ENCODE results near the gene PDZD2.
"Not testable (repeated sequence)": the region's sequence is repeated elsewhere in the genome, so short reads cannot be mapped to it uniquely, and the experiment has no call there.

PDZD2 gene

DNA sequence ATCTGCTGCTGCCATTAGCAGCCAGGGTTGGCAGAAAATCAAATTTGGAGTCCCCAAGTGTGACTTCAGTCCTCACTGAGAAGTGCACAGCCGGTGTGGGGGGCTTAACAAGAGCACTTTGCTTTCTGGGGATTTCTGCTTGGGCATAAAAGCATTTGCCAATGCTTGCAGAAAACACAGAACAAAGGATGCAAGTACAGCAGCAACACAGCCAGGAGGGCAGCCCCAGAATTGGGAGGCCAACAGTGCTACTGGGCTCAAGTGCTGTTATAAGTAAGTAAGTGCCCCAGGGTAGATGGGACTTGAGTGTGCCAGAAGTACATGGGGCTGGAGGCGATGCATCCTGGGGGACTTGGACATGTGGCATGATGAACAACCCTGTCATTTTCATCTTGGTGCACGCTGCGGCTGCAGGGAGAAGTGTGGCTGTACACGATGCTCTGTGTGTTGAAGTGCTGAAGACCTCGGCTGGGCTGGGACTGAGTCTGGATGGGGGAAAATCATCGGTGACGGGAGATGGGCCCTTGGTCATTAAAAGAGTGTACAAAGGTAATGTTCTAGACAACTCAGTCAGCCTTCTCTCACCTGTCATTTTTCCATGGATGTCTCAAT is 461.9 kb downstream of the PDZD2 start:
- no peak for DNase-seq (ENCODE audit: low read depth in 2 of 2)

- DNase-seq (ENCODE audit: low read depth in 2 of 2) = no peak
These were observed 463.5 kb downstream of the PDZD2 start for GRCh38 chr5:32102254-32102986.

GRCh38 chr5:32103521-32103920 is 464.6 kb downstream of the PDZD2 start:
- DNase-seq (ENCODE audit: low read depth in 2 of 2) = no peak

GRCh38 chr5:32107291-32107690 is 468.4 kb downstream of the PDZD2 start:
- no peak for DNase-seq (ENCODE audit: low read depth in 2 of 2)

- no peak for DNase-seq (ENCODE audit: low read depth in 2 of 2)
These were observed 469.2 kb downstream of the PDZD2 start for GRCh38 chr5:32108167-32108566.

DNA sequence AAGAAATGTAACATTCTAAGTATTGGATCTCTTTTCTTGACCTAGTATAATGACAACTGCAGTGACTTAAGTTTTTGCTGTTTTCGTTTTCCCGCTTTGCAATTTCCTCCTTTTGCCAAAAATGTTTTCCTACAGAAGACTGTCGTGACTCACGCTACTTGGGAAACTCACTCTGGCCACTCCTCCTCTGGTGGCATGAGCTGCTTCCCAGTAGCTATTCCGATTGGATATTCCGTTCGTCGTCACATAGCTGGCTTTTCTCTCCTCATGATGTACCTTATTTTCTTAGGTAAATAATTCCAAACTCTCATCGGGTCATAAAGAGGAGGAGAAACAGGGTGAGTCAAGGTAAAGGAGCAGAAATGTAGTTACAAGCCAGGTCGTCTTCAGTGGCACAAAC is 470.3 kb downstream of the PDZD2 start:
- DNase-seq (ENCODE audit: low read depth in 2 of 2) = no peak

- DNase-seq (ENCODE audit: low read depth in 2 of 2) = no peak
These were observed 471.3 kb downstream of the PDZD2 start for GRCh38 chr5:32110111-32110696.

- no peak for DNase-seq (ENCODE audit: low read depth in 2 of 2)
These were observed 477.1 kb downstream of the PDZD2 start for GRCh38 chr5:32115985-32116384.

- no peak for DNase-seq (ENCODE audit: low read depth in 2 of 2)
These were observed 477.8 kb downstream of the PDZD2 start for GRCh38 chr5:32116574-32117313.

DNA sequence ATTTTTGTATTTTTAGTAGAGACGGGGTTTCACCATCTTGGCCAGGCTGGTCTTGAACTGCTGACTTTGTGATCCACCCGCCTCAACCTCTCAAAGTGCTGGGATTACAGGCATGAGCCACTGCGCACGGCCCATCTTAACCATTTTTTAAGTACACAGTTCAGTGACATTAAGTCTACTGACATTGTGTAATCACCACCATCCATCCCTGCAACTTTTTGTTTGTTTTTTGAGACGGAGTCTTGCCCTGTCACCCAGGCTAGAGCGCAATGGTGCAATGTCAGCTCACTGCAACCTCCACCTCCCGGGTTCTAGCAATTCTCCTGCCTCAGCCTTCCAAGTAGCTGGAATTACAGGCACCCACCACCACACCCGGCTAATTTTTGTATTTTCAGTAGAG is 480.0 kb downstream of the PDZD2 start:
- DNase-seq (ENCODE audit: low read depth in 2 of 2) = not testable (repeated sequence)

- DNase-seq (ENCODE audit: low read depth in 2 of 2) = no peak
These were observed 484.3 kb downstream of the PDZD2 start for GRCh38 chr5:32123058-32123805.

- DNase-seq (ENCODE audit: low read depth in 2 of 2) = no peak
These were observed 485.2 kb downstream of the PDZD2 start for GRCh38 chr5:32123889-32124676.

GRCh38 chr5:32126691-32127090 is 487.8 kb downstream of the PDZD2 start:
- DNase-seq (ENCODE audit: low read depth in 2 of 2) = no peak

- DNase-seq (ENCODE audit: low read depth in 2 of 2) = no peak
These were observed 488.8 kb downstream of the PDZD2 start for GRCh38 chr5:32127711-32128110.

DNA sequence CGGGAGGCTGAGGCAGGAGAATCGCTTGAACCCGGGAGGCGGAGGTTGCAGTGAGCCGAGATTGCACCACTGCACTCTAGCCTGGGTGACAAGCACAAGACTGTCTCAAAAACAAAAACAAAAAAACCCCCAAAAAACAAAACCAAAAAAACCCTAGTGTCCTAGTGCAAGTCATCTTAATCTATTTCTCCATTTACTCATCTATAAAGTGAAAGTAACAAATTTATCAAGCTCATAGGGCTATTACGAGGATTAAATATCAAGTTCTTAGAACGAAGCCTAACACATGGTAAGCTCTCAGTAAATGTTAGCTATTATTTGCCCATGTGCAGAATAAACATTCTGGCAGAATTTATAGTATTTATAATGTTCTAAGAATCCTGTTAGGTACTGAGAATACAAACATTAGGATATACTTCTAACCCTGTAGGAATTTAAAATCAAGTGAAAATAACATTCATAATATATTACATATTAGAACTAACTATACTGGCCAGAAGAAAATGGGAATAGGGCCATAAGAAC is 490.2 kb downstream of the PDZD2 start:
- no peak for DNase-seq (ENCODE audit: low read depth in 2 of 2)

GRCh38 chr5:32130865-32131264 is 491.9 kb downstream of the PDZD2 start:
- DNase-seq (ENCODE audit: low read depth in 2 of 2) = no peak

GRCh38 chr5:32131604-32132003 is 492.7 kb downstream of the PDZD2 start:
- no peak for DNase-seq (ENCODE audit: low read depth in 2 of 2)

DNA sequence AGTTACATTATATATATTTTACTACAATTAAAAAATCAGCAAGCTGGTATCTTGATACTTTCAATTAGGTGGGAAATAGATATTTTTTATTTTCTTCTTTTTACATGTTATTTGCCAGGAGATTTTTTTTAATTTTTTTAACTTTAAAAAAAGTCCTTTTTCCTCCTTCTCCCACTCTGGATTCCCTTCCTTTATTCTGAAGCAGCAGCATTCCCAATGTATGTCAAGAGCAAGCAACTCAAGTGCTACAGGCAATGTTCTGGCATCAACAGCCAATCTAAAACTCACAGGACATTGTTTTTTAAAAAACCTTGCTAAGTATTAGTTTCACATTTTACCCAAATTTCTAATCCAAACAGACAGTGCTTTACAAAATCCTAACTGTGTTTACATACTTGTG is 493.8 kb downstream of the PDZD2 start:
- no peak for DNase-seq (ENCODE audit: low read depth in 2 of 2)

DNA sequence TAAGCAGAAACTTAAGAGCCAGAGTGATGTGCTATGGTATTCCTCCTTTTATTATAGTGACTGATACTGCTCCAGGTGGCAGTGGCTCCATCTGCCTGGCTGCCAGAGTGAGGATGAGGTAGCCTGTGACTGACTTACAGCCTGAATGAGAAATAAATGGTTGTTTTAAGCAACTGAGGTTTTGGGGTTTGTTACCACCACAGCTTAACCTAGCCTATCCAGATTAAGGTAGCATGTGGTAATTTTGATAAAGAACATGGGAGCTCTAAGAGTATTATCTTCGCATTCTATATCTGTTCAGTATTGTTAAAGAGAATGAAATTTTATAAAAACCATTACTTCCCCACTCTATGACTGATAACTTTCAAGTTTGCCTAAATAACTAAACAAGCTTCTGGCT is 496.2 kb downstream of the PDZD2 start:
- no peak for DNase-seq (ENCODE audit: low read depth in 2 of 2)

DNA sequence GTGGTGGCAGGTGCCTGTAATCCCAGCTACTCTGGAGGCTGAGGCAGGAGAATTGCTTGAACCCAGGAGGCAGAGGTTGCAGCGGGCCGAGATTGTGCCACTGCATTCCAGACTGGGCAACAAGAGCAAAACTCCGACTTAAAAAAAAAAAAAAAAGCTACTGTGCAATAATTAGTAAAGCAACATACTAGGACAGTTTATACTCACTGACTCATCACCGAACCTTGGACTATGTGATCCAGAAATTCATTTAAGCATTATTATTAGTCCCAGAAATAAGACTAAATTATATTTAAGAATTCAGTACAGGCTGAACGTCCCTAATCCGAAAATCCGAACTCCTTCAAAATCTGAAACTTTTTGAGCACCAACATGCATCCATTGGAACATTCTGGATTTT is 497.4 kb downstream of the PDZD2 start:
- no peak for DNase-seq (ENCODE audit: low read depth in 2 of 2)
